GM21390 (cell line): ENCODE measurements around the gene ST14.
"Not testable (repeated sequence)": the region's sequence is repeated elsewhere in the genome, so short reads cannot be mapped to it uniquely, and the experiment has no call there.

ENCODE experiments used
- ATAC-seq: cut with Tn5 transposase; IDR thresholded peaks from one replicate; pipeline ENCODE4 v1.9.1; 2021; ENCODE audit not compliant: unreplicated experiment

Gene ST14

GRCh38 chr11:130220311-130221035, 60.9 kb downstream of the ST14 start:
- no peak for ATAC-seq

GRCh38 chr11:130223291-130223971, 63.8 kb downstream of the ST14 start:
- ATAC-seq = no peak

DNA sequence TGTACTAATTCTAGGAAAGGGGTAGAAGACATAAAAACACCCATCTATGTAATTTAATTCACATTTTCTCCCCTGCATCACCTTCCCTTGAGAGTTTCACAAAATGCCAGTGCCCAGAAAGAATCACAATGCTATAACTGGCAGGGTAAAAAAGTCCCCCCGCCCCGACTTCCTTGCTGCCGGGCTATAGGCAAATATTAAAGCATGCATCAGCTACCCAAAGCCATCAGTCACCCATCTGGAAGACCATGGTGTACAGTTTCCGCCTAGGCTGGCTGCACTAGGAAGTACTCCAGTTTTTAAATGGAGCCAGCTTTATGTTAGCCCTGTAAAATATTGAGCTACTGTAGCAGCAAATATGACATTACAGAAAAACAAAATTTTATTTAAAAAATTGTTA, 67.8 kb downstream of the ST14 start:
- ATAC-seq = no peak

GRCh38 chr11:130233486-130233885, 73.9 kb downstream of the ST14 start:
- not testable (repeated sequence) for ATAC-seq

- not testable (repeated sequence) for ATAC-seq
Observed at GRCh38 chr11:130233888-130234287, 74.3 kb downstream of the ST14 start.

GRCh38 chr11:130234315-130234714, 74.7 kb downstream of the ST14 start:
- no peak for ATAC-seq

DNA sequence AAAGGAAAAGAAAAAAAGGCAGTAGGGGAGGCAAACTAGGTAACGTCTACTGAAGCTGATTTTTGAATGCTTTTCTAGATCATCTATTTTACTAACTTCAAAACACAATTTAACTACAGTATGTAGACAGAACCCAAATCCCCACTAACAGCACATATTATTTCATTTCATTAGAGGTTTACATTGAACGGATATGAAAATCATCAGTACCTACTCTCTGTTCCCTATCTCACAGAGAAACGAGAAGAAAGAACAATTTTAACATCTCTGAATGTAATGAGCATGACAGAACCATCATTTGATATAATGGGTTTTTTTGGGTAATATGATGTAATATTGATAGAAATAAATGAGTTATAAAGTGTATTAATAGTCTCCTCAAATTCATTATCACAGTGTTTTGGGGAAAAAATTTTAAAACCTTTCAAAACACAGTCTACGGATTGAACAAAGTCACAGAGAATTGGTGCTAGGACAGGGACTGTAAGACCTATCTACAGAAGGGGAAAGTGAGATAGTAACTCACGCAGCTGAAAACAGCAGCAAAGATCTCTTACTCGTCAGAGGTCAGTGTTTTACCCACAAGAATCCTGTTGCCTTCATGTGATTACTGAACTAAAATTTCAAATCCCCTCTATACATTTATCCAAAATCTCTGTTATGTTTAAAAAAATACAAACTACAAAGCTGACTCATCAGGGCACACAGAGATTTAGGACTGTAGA, 77.9 kb downstream of the ST14 start:
- peak; percentile 51 for ATAC-seq

- ATAC-seq = no peak
Observed at GRCh38 chr11:130241713-130242112, 82.1 kb downstream of the ST14 start.

- ATAC-seq = peak; percentile 85
Observed at GRCh38 chr11:130243816-130244215, 84.2 kb downstream of the ST14 start.

DNA sequence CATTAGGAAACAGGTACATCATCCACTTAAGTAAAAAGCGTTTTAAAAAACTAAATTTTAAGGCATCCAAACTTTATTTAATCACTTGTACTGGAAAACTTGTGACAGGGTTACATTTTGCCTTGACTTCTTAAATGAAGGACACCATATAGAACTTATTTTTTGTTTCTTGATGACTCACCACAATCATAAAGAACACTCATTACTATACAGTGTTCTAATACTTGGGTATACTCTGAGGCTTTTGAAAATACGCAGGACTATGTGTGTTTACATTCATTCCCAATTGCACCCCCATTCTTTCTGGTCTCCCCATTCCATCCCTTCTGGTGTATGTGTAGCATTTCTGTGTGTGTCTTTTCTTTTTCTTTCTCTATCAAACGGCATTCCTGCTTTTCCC, 85.3 kb downstream of the ST14 start:
- ATAC-seq = no peak

GRCh38 chr11:130245375-130245774, 85.8 kb downstream of the ST14 start:
- ATAC-seq = not testable (repeated sequence)

GRCh38 chr11:130246270-130246669, 86.7 kb downstream of the ST14 start:
- no peak for ATAC-seq

GRCh38 chr11:130246738-130247137, 87.2 kb downstream of the ST14 start:
- no peak for ATAC-seq

DNA sequence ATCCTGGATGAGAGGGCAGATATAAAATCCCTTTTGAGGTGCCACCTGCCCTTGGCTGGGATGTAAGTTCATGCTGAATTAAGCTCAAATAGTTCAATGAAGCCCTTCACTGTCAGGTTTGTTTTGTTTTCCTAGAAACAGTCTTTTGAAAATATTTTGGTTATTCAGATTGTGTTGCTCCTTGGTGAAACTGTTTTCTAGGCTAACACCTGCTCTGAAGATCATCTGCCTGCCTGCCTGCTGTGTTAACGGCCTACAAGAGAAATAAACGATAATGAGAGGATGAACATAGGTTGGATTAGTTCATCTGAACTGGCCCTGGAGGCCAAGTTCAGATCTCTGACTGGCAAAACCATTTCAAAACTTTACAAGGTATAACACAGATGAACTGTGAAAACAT, 87.7 kb downstream of the ST14 start:
- no peak for ATAC-seq

DNA sequence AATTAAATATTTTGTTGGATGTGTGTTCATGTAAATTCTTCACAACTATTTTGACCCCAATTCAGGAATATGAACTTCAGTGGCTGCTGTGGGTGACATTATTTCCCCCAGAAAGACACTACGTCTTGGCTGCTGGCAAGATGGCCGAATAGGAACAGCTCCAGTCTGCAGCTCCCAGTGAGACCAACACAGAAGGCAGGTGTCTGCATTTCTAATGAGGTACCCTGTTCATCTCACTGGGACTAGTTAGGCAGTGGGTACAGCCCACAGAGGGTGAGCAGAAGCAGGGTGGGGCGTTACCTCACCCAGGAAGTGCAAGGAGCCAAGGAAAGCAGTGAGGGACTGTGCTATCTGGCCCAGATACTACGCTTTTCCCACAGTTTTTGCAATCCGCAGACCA, 89.8 kb downstream of the ST14 start:
- no peak for ATAC-seq

GRCh38 chr11:130249929-130250328, 90.3 kb downstream of the ST14 start:
- ATAC-seq = not testable (repeated sequence)

- ATAC-seq = not testable (repeated sequence)
Observed at GRCh38 chr11:130251763-130252162, 92.2 kb downstream of the ST14 start.
